HT-29 (cell line): ENCODE measurements around the gene TNFRSF6B. TPM values are rescaled to one million over a fixed set of nuclear protein-coding genes. Genes with fewer than 3 reads are reported as not detected.
"Not testable (repeated sequence)": the region's sequence is repeated elsewhere in the genome, so short reads cannot be mapped to it uniquely, and the experiment has no call there.

Source experiments
- DNase-seq: peaks from one replicate; pipeline ENCODE4 v3.0.0-alpha.2; 2015; ENCODE audit warnings: low spot score
- total RNA-seq: library from RNA; depleted of rRNA; stranded (reverse); fragments of >200 nt; shearing (Covaris generic); gene quantifications from 2 replicates; pipeline ENCODE4 v1.2.3, GENCODE V29; 2014

Gene TNFRSF6B
- total RNA-seq, 1 experiment from 2014 or later = 4.1 TPM

GRCh38 chr20:63661959-63662812 lies 34.3 kb upstream of the TNFRSF6B start:
- DNase-seq = no peak

GRCh38 chr20:63662813-63663189 lies 33.7 kb upstream of the TNFRSF6B start:
- no peak for DNase-seq

- no peak for DNase-seq
Measured at GRCh38 chr20:63663332-63664066, 33.0 kb upstream of the TNFRSF6B start.

- DNase-seq = no peak
Measured at GRCh38 chr20:63664143-63664851, 32.2 kb upstream of the TNFRSF6B start.

- DNase-seq = no peak
Measured at GRCh38 chr20:63664861-63665594, 31.4 kb upstream of the TNFRSF6B start.

GRCh38 chr20:63665708-63666107 lies 30.7 kb upstream of the TNFRSF6B start:
- no peak for DNase-seq

- DNase-seq = no peak
Measured at GRCh38 chr20:63667858-63668257, 28.6 kb upstream of the TNFRSF6B start.

- DNase-seq = no peak
Measured at GRCh38 chr20:63668351-63668750, 28.1 kb upstream of the TNFRSF6B start.

- DNase-seq = not testable (repeated sequence)
Measured at GRCh38 chr20:63671695-63672094, 24.8 kb upstream of the TNFRSF6B start.

GRCh38 chr20:63672666-63673065 lies 23.8 kb upstream of the TNFRSF6B start:
- DNase-seq = no peak

GRCh38 chr20:63673951-63674350 lies 22.5 kb upstream of the TNFRSF6B start:
- DNase-seq = no peak

GRCh38 chr20:63675681-63676368 lies 20.6 kb upstream of the TNFRSF6B start:
- DNase-seq = no peak

GRCh38 chr20:63678071-63678470 lies 18.4 kb upstream of the TNFRSF6B start:
- no peak for DNase-seq

GRCh38 chr20:63678667-63679465 lies 17.6 kb upstream of the TNFRSF6B start:
- DNase-seq = no peak

GRCh38 chr20:63679799-63680305 lies 16.6 kb upstream of the TNFRSF6B start:
- DNase-seq = no peak

GRCh38 chr20:63680427-63680826 lies 16.0 kb upstream of the TNFRSF6B start:
- no peak for DNase-seq

GRCh38 chr20:63680857-63681608 lies 15.4 kb upstream of the TNFRSF6B start:
- DNase-seq = no peak

GRCh38 chr20:63681609-63682142 lies 14.8 kb upstream of the TNFRSF6B start:
- DNase-seq = no peak
